Hematopoietic multipotent progenitor cell treated with erythropoietin and hydrocortisone succinate and interleukin-3 and kit ligand, for 17 days (in vitro differentiated cells): ENCODE results near the gene AIP.

Source experiments
- DNase-seq: peaks from one replicate; pipeline ENCODE4 v3.0.0-alpha.2; 2015; ENCODE audit warnings: low spot score

AIP gene

DNA sequence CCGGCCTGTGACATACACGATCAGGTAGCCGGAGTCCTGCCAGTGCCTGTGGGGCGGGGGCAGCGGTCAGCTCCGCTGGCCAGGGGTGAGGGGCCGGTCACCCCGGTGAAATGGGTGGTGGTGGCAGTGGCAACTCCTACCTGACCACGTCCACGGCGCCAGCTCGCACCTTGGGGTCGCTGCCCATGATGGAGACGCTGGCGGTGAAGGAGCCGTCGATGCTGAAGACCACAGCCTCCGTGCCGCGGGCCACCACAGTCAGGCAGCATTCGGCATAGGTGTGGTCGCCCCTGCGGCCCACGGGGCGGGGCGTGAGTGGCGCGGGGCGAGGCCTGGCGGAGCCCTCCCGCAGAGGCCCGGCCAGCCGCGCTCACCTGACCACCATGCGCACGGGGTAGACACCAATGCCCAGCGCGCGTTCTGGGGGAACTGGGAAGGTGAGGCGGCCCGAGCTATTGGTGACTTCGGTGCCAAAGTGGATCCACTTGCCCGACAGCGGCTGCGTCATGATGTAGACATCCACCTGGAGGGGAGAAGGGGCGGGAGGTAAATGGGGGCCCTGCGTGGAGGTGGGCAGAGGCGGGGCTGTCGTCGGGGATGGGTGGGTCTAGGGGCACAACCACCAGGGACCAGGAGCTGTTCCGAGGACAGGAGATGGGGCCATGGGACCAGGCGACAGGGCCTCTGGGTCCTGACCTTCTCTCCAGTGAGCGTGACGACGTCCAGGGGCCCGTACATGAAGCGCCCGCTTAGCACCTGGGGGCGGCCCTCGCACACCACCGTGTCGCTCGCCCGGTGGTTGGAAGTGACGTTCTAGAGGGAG is 10.9 kb downstream of the AIP start:
- DNase-seq: no peak

GRCh38 chr11:67494371-67495233 is 11.8 kb downstream of the AIP start:
- DNase-seq: no peak

DNA sequence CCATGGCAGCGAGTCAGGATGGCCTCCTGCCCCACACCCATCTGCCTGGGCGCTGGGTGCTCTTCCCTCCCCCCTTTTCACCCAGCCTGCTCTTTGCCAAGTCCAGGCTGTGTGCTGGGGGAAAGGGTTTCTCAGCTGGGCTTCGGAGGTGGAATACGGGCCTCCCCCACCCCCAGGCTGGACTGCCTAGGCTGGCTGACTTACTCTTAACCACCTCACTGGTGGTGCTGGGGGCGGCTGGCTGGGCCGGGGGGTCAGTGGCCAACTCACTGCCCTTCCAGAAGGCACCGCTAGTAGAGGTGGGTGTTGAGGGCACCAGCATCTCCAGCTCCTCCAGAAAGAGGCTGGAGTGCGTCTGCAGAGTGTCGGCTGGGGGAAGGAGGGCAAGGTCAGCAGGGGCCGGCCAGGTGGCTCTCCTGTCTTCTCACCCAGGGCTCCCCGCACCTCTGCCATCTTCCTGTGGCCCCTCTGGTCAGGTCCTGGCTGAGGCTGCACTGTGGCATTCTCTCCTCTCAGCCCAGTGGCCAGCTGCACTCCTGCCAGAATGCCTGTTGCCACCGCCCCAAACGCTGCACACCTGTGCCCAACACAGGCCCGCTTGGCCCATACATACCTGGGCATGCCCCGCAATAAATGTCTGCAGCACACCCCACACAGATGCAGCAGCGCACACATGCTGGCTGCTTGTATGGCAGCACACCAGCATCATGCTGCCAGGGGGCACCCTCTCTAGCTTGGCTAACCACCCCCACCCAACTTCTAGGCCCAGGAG is 12.6 kb downstream of the AIP start:
- DNase-seq: no peak

DNA sequence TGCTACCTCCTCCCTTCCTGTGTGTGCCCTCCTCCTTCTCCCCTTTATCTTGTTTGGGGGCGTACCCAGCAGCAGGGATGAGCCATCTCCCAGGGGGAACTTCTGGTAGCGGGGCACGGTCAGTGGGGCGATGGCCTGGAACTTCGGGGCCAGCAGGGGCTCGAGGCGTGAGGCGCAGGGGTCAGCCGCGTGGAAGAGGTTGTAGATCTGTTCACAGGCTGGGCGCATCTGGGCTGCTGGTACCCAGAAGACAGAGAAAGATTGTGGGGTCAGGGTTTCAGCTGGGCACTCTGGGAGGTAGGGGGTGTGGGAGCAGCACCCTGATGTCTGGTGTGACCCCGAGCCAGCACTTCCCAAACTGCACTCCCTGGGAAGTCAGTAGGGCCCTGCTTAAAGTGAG is 13.3 kb downstream of the AIP start:
- no peak for DNase-seq

- no peak for DNase-seq
These were observed 14.9 kb downstream of the AIP start for GRCh38 chr11:67497656-67498291.

DNA sequence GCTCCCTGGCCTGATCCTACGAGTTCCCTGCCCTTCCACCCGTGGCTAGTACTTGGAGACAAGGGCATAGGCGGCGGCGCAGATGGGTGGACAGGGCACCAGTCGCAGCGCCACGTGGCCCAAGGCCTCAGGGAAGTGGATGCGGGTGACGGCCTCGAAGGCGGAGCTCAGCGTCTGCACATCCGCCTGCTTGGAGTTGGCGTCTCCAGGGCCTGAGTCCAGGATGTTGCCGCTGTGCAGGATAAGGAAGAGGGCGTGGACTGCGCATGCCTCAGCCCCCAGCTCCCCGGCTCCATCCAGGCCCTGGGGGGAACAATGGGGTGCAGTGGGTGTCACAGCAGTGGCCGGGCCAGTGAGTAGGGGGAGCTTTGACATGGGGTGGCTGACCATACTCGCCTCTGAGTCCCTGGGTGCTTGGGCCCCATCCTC is 15.7 kb downstream of the AIP start:
- DNase-seq: no peak

DNA sequence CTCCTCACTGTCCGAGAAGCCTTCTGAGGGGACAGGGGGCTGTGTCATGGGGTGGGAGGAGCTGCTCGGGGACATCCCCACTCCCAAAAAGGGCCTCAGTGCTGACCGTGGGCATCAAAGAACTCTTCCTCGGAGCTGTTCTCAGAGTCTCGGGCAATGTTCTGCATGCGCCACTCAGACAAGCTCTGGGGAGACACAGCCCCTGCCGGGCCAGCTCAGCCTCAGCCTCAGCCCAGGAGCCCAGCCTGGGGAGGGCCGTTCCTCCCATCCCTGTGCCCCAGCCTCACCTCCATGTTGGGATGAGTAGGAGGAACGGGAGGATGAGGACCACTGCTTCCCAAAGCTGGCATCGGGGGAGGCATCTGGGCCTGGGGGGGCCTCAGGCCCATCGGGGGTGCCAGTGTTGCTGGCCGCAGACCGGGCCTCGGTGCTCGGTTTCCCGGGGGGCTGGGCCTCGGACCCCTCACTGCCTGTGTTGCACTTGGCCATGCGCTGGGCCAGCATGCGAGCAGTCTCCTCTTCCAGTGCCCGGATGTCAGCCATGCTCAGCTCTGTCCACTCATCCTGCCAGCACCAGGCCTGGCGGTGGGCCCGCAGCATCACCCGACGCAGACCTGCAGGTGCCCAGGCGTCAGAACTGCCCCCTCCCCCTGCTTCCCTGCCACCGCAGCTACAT is 17.1 kb downstream of the AIP start:
- no peak for DNase-seq

DNA sequence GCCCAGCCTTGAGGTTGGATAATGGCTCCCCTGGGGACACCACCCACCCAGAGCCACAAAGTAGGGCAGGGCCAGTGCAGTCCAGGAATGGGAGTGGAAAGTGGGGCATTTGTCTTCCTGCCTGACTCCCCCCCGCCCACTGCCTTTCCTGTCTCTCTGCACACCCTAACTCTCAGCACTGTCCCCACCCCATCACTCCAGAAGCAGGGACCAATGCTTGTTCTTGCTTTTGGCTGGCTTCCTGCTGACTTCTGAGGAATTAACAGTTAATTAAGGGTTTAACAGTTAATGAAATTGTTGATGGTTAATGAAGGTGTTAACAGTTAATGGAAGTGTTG is 17.6 kb downstream of the AIP start:
- no peak for DNase-seq

DNA sequence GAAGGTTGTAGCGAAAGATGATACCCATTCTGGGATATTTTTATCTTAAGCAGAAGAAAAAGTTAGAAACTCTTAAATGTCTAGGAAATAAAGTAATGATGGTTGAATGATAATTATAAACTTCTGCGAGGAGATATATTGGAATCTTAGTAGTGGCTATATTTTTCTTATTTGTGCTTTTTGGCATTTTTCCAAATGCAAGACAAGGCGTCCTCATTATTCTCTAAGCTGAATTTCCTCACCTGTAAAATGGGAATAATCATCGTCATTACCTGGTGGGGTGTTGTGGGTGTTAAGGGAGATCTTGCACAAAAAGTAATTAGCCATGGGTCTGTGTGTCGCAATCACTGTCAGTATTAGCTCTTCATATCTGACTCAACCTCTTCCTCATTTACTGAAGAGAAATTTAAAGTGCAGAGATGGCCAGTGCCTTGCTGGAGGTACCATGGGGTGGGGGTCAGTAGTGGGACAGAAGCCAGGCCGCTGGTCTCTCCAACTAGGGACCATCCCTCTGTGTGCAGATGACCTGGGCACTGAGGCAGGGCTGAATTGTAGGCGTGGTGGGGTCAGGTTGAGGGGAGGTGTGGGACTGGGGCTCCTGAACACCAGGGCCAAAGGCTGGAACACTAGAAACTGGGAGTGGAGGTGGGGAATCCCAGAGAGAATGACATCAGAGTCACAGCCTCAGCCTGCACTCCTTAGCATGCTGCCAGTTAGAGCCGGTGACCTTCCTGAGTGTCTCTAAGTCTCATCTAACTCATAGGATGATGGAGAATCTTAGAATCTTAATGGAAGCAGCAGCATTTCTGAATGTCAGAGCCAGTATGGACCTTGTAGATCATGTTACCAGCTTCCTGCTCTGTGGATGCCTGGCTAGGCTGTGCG is 18.2 kb downstream of the AIP start:
- DNase-seq: no peak

DNA sequence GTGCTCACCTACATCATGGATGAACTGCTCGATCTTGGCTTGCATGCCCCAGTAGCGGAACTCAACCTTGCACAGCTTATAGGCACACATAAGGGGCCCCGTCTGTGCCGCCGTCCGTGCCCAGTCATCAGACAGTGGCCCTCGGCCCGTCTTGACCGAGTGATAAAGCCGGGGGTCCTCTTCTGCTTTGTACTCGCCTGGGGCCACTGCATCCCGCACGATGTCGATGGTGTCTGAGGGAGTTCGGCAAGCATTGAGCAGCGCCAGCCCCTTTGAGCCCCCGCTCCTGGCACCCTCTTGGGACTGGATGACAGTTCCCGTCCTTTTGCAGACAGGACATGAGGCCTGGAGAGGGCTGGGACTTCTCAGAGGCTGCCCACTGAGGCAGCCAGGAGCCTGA is 19.0 kb downstream of the AIP start:
- no peak for DNase-seq

GRCh38 chr11:67502328-67502979 is 19.6 kb downstream of the AIP start:
- DNase-seq: no peak

- no peak for DNase-seq
These were observed 20.5 kb downstream of the AIP start for GRCh38 chr11:67503119-67504004.

DNA sequence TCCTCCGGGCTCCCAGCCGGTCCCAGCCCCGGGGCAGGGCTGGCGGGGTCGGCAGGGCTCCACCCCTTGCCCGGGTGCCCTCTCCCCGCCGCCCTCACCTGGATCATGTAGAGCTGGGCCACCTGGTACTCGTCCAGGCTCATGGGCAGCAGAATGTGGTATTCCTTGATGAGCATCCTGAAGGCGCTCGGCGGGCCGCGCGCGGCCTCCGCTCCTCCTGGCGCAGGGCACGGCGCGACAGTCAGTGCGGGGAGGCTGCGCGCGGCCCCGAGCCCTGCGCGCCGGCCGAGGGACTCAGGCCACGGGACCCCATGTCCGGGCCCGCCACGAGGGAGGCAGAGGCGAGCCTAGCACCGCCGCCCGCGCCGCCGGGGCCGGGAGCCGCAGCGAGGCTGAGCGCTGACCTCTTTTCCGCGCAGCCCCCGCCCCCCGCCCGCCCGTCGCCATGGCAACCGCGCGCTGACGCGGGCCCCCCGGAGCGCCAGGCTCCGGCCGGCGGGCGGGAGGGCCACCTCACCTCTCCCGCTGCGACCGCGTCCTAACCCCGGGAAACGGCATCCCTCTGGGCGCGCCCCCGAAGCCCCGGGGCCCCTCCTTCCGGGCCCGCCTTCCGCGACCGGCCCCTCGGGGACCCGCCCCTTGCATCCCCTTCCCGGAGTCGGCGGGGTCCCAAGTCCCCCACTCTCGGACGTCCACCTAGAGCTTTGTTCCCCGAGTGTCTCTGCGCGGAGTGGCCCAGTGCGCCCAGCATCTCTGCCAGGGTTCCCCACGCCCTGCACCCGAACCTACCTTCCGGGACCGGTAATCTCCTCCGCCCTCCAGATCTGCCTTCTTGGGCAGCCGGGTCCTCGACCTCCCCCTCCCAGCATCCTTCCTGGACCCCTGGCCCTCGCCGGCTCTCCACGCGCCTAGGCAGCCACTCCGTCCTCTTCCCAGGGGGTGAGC is 21.5 kb downstream of the AIP start:
- DNase-seq: no peak

DNA sequence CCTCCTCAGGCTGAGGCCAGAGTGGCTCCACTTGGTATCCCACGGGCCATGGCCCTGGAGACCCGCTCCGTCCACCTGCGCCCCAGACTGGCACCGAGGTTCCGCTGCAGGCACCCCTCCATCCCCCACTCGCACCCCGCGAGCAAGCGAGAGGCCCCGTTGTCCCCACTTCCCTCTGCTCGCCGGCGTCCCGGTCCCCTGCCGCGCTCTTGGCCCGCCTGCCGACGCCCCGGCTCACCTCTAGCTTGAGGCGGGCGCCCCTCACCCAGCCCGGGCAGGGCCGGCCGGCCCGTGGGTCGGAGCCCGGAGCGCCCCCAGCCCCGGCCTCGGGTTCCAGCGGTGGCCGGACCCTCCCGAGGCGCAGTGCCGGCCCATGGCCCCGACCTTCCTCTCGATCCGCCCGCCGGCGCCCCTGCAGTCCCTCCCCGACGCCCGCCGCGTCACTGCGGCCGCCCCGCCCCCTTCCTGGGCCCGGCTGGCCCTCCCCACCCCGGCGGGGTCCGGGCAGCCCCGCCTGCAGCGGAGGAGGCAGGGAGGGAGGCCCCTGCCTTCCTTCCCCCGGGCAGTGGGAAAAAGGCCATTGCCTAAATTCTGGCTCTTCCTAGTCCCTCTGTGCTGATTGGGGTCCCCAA is 22.2 kb downstream of the AIP start, which contains the start of gene PITPNM1:
Gene PITPNM1, minus strand, starts transcription at position 414 of the 632 bp plus-strand sequence. CDS start 1,183 bp downstream, outside the sequence.
- no peak for DNase-seq

- DNase-seq: peak; percentile 90
These were observed 23.0 kb downstream of the AIP start for GRCh38 chr11:67505605-67506396.

GRCh38 chr11:67506426-67507051 is 23.7 kb downstream of the AIP start:
- no peak for DNase-seq
